HepG2 (cell line): Measurements from ENCODE around the gene TOB1. TPM values are rescaled to one million over a fixed set of nuclear protein-coding genes. Genes with fewer than 3 reads are reported as not detected.

Source experiments
- ARID2 ChIP-seq: sonication (generic); formaldehyde crosslinking; IDR thresholded peaks from 2 replicates; pipeline ENCODE4 v1.8.1; 2022; ENCODE audit warnings: mild to moderate bottlenecking, missing genetic modification reagents, borderline replicate concordance
- CENPT ChIP-seq: sonication (generic); formaldehyde crosslinking; IDR thresholded peaks from 2 replicates; pipeline ENCODE4 v1.8.0; 2022; ENCODE audit warnings: low read depth, mild to moderate bottlenecking, moderate library complexity, missing genetic modification reagents
- DBP ChIP-seq: sonication (generic); formaldehyde crosslinking; IDR thresholded peaks from 2 replicates; pipeline ENCODE4 v1.4.0; 2020; ENCODE audit warnings: missing genetic modification reagents; ENCODE audit errors: not compliant biosample characterization
- GFI1 ChIP-seq: sonication (generic); formaldehyde crosslinking; IDR thresholded peaks from 2 replicates; pipeline ENCODE4 v1.5.0; 2020; ENCODE audit warnings: missing genetic modification reagents, mild to moderate bottlenecking, borderline replicate concordance
- MED13 ChIP-seq: sonication (generic); formaldehyde crosslinking; IDR thresholded peaks from 2 replicates; pipeline ENCODE4 v1.5.0; 2020; ENCODE audit warnings: missing genetic modification reagents
- MIER3 ChIP-seq: IDR thresholded peaks from 2 replicates; pipeline ENCODE4 v1.6.1; 2016; ENCODE audit warnings: missing compliant biosample characterization, borderline replicate concordance
- MLX ChIP-seq: IDR thresholded peaks from 2 replicates; pipeline ENCODE4 v1.6.1; 2016
- PCBP1 ChIP-seq: fragments of 200-400 bp; formaldehyde crosslinking; IDR thresholded peaks from 2 replicates; pipeline ENCODE4 v1.6.1; 2017; ENCODE audit warnings: mild to moderate bottlenecking, low read depth, low read length, borderline replicate concordance
- PCBP2 ChIP-seq: fragments of 200-400 bp; formaldehyde crosslinking; optimal IDR thresholded peaks from 2 replicates; pipeline ENCODE3; 2018; ENCODE audit warnings: low read length, low read depth; ENCODE audit not compliant: poor library complexity, severe bottlenecking
- REXO4 ChIP-seq: sonication (generic); formaldehyde crosslinking; IDR thresholded peaks from 2 replicates; pipeline ENCODE4 v1.8.0; 2022; ENCODE audit warnings: missing genetic modification reagents, mild to moderate bottlenecking, borderline replicate concordance
- SOX6 ChIP-seq, 2 experiments: fragments of 450-650 bp in 1 of 2; sonication (generic) in 1 of 2; formaldehyde crosslinking in 1 of 2; IDR thresholded peaks; 2 replicates each; pipeline versions ENCODE4 v1.4.0 to v1.6.1; 2017 to 2020; ENCODE audit warnings: antibody characterized with exemption in 1 of 2, mild to moderate bottlenecking in 1 of 2, missing genetic modification reagents in 1 of 2
- TERF1 ChIP-seq: sonication (generic); formaldehyde crosslinking; IDR thresholded peaks from 2 replicates; pipeline ENCODE4 v1.8.0; 2022; ENCODE audit warnings: mild to moderate bottlenecking, missing genetic modification reagents, moderate library complexity
- YEATS4 ChIP-seq: sonication (generic); formaldehyde crosslinking; IDR thresholded peaks from 2 replicates; pipeline ENCODE4 v1.4.0; 2020; ENCODE audit warnings: missing genetic modification reagents, borderline replicate concordance
- ZC3H13 ChIP-seq: sonication (generic); formaldehyde crosslinking; IDR thresholded peaks from 2 replicates; pipeline ENCODE4 v1.8.1; 2023; ENCODE audit warnings: mild to moderate bottlenecking, missing genetic modification reagents, moderate library complexity
- ZKSCAN1 ChIP-seq: fragments of 150-350 bp; IDR thresholded peaks from 2 replicates; pipeline ENCODE4 v1.6.1; 2014; ENCODE audit warnings: low read length
- ZMYM2 ChIP-seq: sonication (generic); formaldehyde crosslinking; IDR thresholded peaks from 2 replicates; pipeline ENCODE4 v1.8.0; 2022; ENCODE audit warnings: mild to moderate bottlenecking, missing genetic modification reagents
- ZNF282 ChIP-seq: fragments of 450-650 bp; IDR thresholded peaks from 2 replicates; pipeline ENCODE4 v1.6.1; 2018; ENCODE audit not compliant: partially characterized antibody
- ZNF563 ChIP-seq: sonication (generic); formaldehyde crosslinking; IDR thresholded peaks from 2 replicates; pipeline ENCODE4 v1.8.0; 2022; ENCODE audit warnings: mild to moderate bottlenecking, moderate library complexity, missing genetic modification reagents
- ZNF616 ChIP-seq: sonication (generic); formaldehyde crosslinking; IDR thresholded peaks from 2 replicates; pipeline ENCODE4 v1.5.0; 2020; ENCODE audit warnings: low read depth, mild to moderate bottlenecking, missing genetic modification reagents
- ZNF691 ChIP-seq: sonication (generic); formaldehyde crosslinking; IDR thresholded peaks from 2 replicates; pipeline ENCODE4 v1.4.0; 2020; ENCODE audit warnings: missing genetic modification reagents, low read depth, mild to moderate bottlenecking, borderline replicate concordance
- ZNF737 ChIP-seq: sonication (generic); formaldehyde crosslinking; IDR thresholded peaks from 2 replicates; pipeline ENCODE4 v1.5.0; 2020; ENCODE audit warnings: missing genetic modification reagents, mild to moderate bottlenecking, borderline replicate concordance
- ZSCAN12 ChIP-seq: sonication (generic); formaldehyde crosslinking; IDR thresholded peaks from 2 replicates; pipeline ENCODE4 v1.9.0; 2021; ENCODE audit warnings: mild to moderate bottlenecking, missing genetic modification reagents
- polyA plus RNA-seq, 8 experiments: library from polyadenylated mRNA; depleted of rRNA in 3 of 8; stranded (reverse) in 7 of 8; unstranded in 1 of 8; fragments of >200 nt; fragmentation: Illumina TruSeq in 4 of 8; extraction: Trizol in 4 of 8; gene quantifications; 2 replicates each; pipeline versions ENCODE4 v1.2.1 to v1.2.3, GENCODE V29; 2011 to 2016; ENCODE audit warnings: low read depth in 4 of 8, missing spikeins in 1 of 8, mixed read lengths in 1 of 8; ENCODE audit not compliant: insufficient read depth in 1 of 8
- total RNA-seq, 5 experiments: library from RNA; depleted of rRNA; stranded (reverse); fragments of >200 nt; fragmentation: Illumina TruSeq; extraction: Trizol; gene quantifications; 2 replicates each; pipeline ENCODE4 v1.2.3, GENCODE V29; 2016; ENCODE audit warnings: low read depth in 1 of 5

The TOB1 gene
- total and polyA plus RNA-seq, 2 of the 13 experiments (the other 11 are each of a cell fraction or from before 2014, with no cell fraction given): 21.9 to 57.7 TPM

- TF ChIP-seq ZNF282 (no peak), ZNF563 (CRISPR knock-in tag) (no peak; the same call in 1 of the 2 replicates), PCBP2 (no peak), ZNF691 (CRISPR knock-in tag) (0 out of 2 replicates have a peak, but pooled peaks have one; percentile 16), ZKSCAN1 (no peak), MIER3 (CRISPR knock-in tag) (no peak), REXO4 (CRISPR knock-in tag) (no peak), YEATS4 (peak; percentile 15; the same call in 1 of the 2 replicates), ZNF737 (CRISPR knock-in tag) (0 out of 2 replicates have a peak, but pooled peaks have one; percentile 77), SOX6 (IDR thresholded peaks at IDR 0.05) (no peak), SOX6 (CRISPR knock-in tag; IDR thresholded peaks at IDR 0.05) (peak; percentile 78), ZSCAN12 (no peak), MLX (0 out of 2 replicates have a peak, but pooled peaks have one; percentile 27), PCBP1 (no peak), CENPT (no peak), GFI1 (CRISPR knock-in tag) (no peak; the same call in 1 of the 2 replicates), DBP (CRISPR knock-in tag) (no peak), ARID2 (CRISPR knock-in tag) (no peak), ZMYM2 (CRISPR knock-in tag) (no peak), ZNF616 (no peak), TERF1 (CRISPR knock-in tag) (no peak), ZC3H13 (CRISPR knock-in tag) (no peak), MED13 (CRISPR knock-in tag) (peak; percentile 69; the same call in 1 of the 2 replicates)
These were observed 18.5 kb upstream of the TOB1 start (continued) for GRCh38 chr17:50884439-50885311.
